HEK293 (cell line): ENCODE data around the gene TBC1D8.

ENCODE experiments used
- CTCF ChIA-PET: fragments of 350-600 bp; formaldehyde crosslinking; extraction: SDS; loops from one replicate; lab custom pipeline; 2021; ENCODE audit warnings: antibody characterized with exemption; lab: Yijun Ruan, JAX
- POLR2A ChIA-PET: fragments of 300-600 bp; formaldehyde crosslinking; extraction: SDS; loops from one replicate; lab custom pipeline; 2020; ENCODE audit warnings: antibody characterized with exemption, inconsistent platforms; lab: Yijun Ruan, JAX
- H3K27ac ChIP-seq: fragments of 200-500 bp; sonication (Bioruptor generic); 2 replicates; pipeline ENCODE4 v1.5.1; 2014; ENCODE audit warnings: low read depth, low read length, control low read depth, inconsistent platforms; ENCODE audit errors: extremely low read depth
- H3K36me3 ChIP-seq, 2 experiments: fragments of 200-500 bp in 1 of 2; sonication (Bioruptor generic) in 1 of 2; 1 replicate in 1 of 2; 2 replicates in 1 of 2; pipeline ENCODE4 v1.5.1; 2014 to 2017; ENCODE audit warnings: inconsistent platforms in 2 of 2, low read length in 2 of 2; ENCODE audit not compliant: control insufficient read depth in 2 of 2, insufficient read depth in 1 of 2
- H3K4me1 ChIP-seq: fragments of 200-500 bp; sonication (Bioruptor generic); 2 replicates; pipeline ENCODE4 v1.5.1; 2014; ENCODE audit warnings: mild to moderate bottlenecking, low read length, inconsistent platforms; ENCODE audit not compliant: control insufficient read depth, insufficient read depth
- H3K4me3 ChIP-seq: 2 replicates; pipeline ENCODE4 v1.5.1; 2011; ENCODE audit warnings: low read depth, mild to moderate bottlenecking, control low read depth, low read length, moderate library complexity
- H3K9me3 ChIP-seq: fragments of 200-500 bp; sonication (Bioruptor generic); 2 replicates; pipeline ENCODE4 v1.5.1; 2014; ENCODE audit warnings: low read depth, low read length, inconsistent platforms; ENCODE audit not compliant: control insufficient read depth, insufficient read depth
- BCL11A ChIP-seq: fragments of 450-650 bp; formaldehyde crosslinking; IDR thresholded peaks from 2 replicates; pipeline ENCODE4 v1.5.1; 2016; ENCODE audit warnings: low read depth, missing biosample characterization, missing genetic modification characterization
- BCL11B ChIP-seq: fragments of 450-650 bp; formaldehyde crosslinking; IDR thresholded peaks from 2 replicates; pipeline ENCODE4 v1.5.1; 2016; ENCODE audit warnings: low read depth, missing biosample characterization, missing genetic modification characterization
- MZF1 ChIP-seq: fragments of 450-650 bp; formaldehyde crosslinking; IDR thresholded peaks from 2 replicates; pipeline ENCODE4 v1.5.1; 2017; ENCODE audit warnings: missing biosample characterization, missing genetic modification characterization, borderline replicate concordance
- PRDM1 ChIP-seq: fragments of 450-650 bp; formaldehyde crosslinking; IDR thresholded peaks from 2 replicates; pipeline ENCODE4; 2016; ENCODE audit warnings: missing biosample characterization, missing genetic modification characterization
- RBAK ChIP-seq: fragments of 450-650 bp; formaldehyde crosslinking; IDR thresholded peaks from 2 replicates; pipeline ENCODE4 v1.5.1; 2016; ENCODE audit warnings: missing biosample characterization, missing genetic modification characterization
- REPIN1 ChIP-seq: fragments of 450-650 bp; formaldehyde crosslinking; IDR thresholded peaks from 2 replicates; pipeline ENCODE4 v1.5.1; 2017; ENCODE audit warnings: missing biosample characterization, missing genetic modification characterization, low read depth
- SCRT2 ChIP-seq: fragments of 450-650 bp; formaldehyde crosslinking; IDR thresholded peaks from 2 replicates; pipeline ENCODE4 v1.5.1; 2016; ENCODE audit warnings: missing biosample characterization, missing genetic modification characterization
- SP7 ChIP-seq: fragments of 450-650 bp; formaldehyde crosslinking; IDR thresholded peaks from 2 replicates; pipeline ENCODE4 v1.5.1; 2016; ENCODE audit warnings: missing biosample characterization, missing genetic modification characterization
- WT1 ChIP-seq: fragments of 450-650 bp; formaldehyde crosslinking; IDR thresholded peaks from 2 replicates; pipeline ENCODE4 v1.5.1; 2016; ENCODE audit warnings: missing biosample characterization, missing genetic modification characterization
- ZBTB17 ChIP-seq: fragments of 450-650 bp; formaldehyde crosslinking; IDR thresholded peaks from 2 replicates; pipeline ENCODE4 v1.5.1; 2016; ENCODE audit warnings: missing biosample characterization, missing genetic modification characterization
- ZBTB7A ChIP-seq: fragments of 450-650 bp; formaldehyde crosslinking; IDR thresholded peaks from 2 replicates; pipeline ENCODE4 v1.5.1; 2016; ENCODE audit warnings: low read depth, missing biosample characterization, missing genetic modification characterization
- ZNF112 ChIP-seq: fragments of 450-650 bp; formaldehyde crosslinking; IDR thresholded peaks from 2 replicates; pipeline ENCODE4 v1.5.0; 2017; ENCODE audit warnings: missing biosample characterization, missing genetic modification characterization
- ZNF132 ChIP-seq: fragments of 450-650 bp; formaldehyde crosslinking; IDR thresholded peaks from 2 replicates; pipeline ENCODE4 v1.5.1; 2017; ENCODE audit warnings: missing biosample characterization, missing genetic modification characterization, borderline replicate concordance
- ZNF146 ChIP-seq: fragments of 450-650 bp; formaldehyde crosslinking; IDR thresholded peaks from 2 replicates; pipeline ENCODE4 v1.5.1; 2016; ENCODE audit warnings: missing biosample characterization, missing genetic modification characterization
- ZNF19 ChIP-seq: fragments of 450-650 bp; formaldehyde crosslinking; IDR thresholded peaks from 2 replicates; pipeline ENCODE4; 2016; ENCODE audit warnings: missing biosample characterization, missing genetic modification characterization, low read depth
- ZNF423 ChIP-seq: fragments of 450-650 bp; formaldehyde crosslinking; IDR thresholded peaks from 2 replicates; pipeline ENCODE4 v1.5.1; 2016; ENCODE audit warnings: missing biosample characterization, missing genetic modification characterization
- ZNF433 ChIP-seq: fragments of 450-650 bp; formaldehyde crosslinking; IDR thresholded peaks from 2 replicates; pipeline ENCODE4 v1.5.1; 2016; ENCODE audit warnings: missing biosample characterization, missing genetic modification characterization, low read depth
- ZNF510 ChIP-seq: fragments of 450-650 bp; formaldehyde crosslinking; IDR thresholded peaks from 2 replicates; pipeline ENCODE4 v1.5.1; 2018; ENCODE audit warnings: mild to moderate bottlenecking, missing genetic modification characterization, missing biosample characterization; ENCODE audit not compliant: insufficient replicate concordance
- ZNF558 ChIP-seq: fragments of 450-650 bp; formaldehyde crosslinking; IDR thresholded peaks from 2 replicates; pipeline ENCODE4 v1.5.1; 2016; ENCODE audit warnings: missing biosample characterization, missing genetic modification characterization
- ZNF600 ChIP-seq: fragments of 450-650 bp; formaldehyde crosslinking; IDR thresholded peaks from 2 replicates; pipeline ENCODE4 v1.5.1; 2016; ENCODE audit warnings: missing biosample characterization, missing genetic modification characterization
- ZNF610 ChIP-seq: fragments of 450-650 bp; formaldehyde crosslinking; IDR thresholded peaks from 2 replicates; pipeline ENCODE4 v1.5.1; 2016; ENCODE audit warnings: missing biosample characterization, missing genetic modification characterization, borderline replicate concordance
- ZNF777 ChIP-seq: fragments of 450-650 bp; formaldehyde crosslinking; IDR thresholded peaks from 2 replicates; pipeline ENCODE4 v1.5.1; 2017; ENCODE audit warnings: missing biosample characterization, missing genetic modification characterization, borderline replicate concordance
- ZNF791 ChIP-seq: fragments of 450-650 bp; formaldehyde crosslinking; IDR thresholded peaks from 2 replicates; pipeline ENCODE4 v1.5.1; 2016; ENCODE audit warnings: missing biosample characterization, missing genetic modification characterization
- TF ChIP-seq, protein P1 (sequence below): fragments of 450-650 bp; formaldehyde crosslinking; IDR thresholded peaks from 2 replicates; pipeline ENCODE4 v1.5.1; 2016; ENCODE audit warnings: missing biosample characterization, missing genetic modification characterization
- TF ChIP-seq, protein P2 (sequence below): fragments of 450-650 bp; formaldehyde crosslinking; IDR thresholded peaks from 2 replicates; pipeline ENCODE4 v1.5.1; 2017; ENCODE audit warnings: missing biosample characterization, missing genetic modification characterization
- TF ChIP-seq, protein P3 (sequence below): fragments of 450-650 bp; formaldehyde crosslinking; IDR thresholded peaks from 2 replicates; pipeline ENCODE4 v1.5.1; 2016; ENCODE audit warnings: missing biosample characterization, missing genetic modification characterization
- TF ChIP-seq, protein P4 (sequence below): fragments of 450-650 bp; formaldehyde crosslinking; IDR thresholded peaks from 2 replicates; pipeline ENCODE4 v1.5.1; 2016; ENCODE audit warnings: missing biosample characterization, missing genetic modification characterization

TBC1D8 gene

DNA sequence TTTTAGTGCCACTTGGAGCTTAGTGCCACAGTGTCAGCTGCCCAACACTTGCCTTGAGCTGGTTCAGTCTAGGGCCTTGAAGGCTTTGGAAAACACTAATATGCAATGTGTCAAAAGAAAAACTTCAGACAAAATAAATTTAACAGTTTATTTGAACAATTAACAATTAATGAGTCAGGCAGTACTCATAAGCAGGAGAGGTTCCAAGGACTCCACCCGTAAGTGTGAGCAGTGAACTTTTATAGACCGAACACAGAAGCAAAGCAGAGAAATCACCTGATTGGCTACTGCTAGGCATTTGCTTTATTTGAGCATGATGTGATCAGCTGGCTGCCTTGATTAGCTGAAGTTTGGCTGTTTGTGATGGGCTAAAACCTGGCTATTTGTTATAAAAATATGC, 49.5 kb upstream of the TBC1D8 start:
- H3K27ac ChIP-seq = no peak overlapping the region
- no peaks in the 10 kb centered on the region for H3K36me3 ChIP-seq
- no peaks in the 10 kb centered on the region for H3K4me1 ChIP-seq
- POLR2A ChIA-PET = interaction anchor here (0.6 kb wide), 1 partner anchor 17 kb away, joined by 4 read pairs; no protein-coding TSS in a partner anchor
- CTCF ChIA-PET = interaction anchor here (0.6 kb wide), 1 partner anchor 11 kb away, joined by 3 read pairs; no protein-coding TSS in a partner anchor
- TF ChIP-seq, protein P1, sequence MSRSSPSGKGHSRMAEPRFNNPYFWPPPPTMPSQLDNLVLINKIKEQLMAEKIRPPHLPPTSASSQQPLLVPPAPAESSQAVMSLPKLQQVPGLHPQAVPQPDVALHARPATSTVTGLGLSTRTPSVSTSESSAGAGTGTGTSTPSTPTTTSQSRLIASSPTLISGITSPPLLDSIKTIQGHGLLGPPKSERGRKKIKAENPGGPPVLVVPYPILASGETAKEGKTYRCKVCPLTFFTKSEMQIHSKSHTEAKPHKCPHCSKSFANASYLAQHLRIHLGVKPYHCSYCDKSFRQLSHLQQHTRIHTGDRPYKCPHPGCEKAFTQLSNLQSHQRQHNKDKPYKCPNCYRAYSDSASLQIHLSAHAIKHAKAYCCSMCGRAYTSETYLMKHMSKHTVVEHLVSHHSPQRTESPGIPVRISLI (tag by site-specific recombination) = no peak
- TF ChIP-seq ZNF112 = no peak
- no peak for TF ChIP-seq PRDM1 (tag by site-specific recombination)
- no peak for TF ChIP-seq ZNF558
- no peak for TF ChIP-seq ZNF610 (tag by site-specific recombination)
- TF ChIP-seq ZNF791 (tag by site-specific recombination) = no peak
- TF ChIP-seq ZNF433 (tag by site-specific recombination) = no peak
- TF ChIP-seq, protein P2, sequence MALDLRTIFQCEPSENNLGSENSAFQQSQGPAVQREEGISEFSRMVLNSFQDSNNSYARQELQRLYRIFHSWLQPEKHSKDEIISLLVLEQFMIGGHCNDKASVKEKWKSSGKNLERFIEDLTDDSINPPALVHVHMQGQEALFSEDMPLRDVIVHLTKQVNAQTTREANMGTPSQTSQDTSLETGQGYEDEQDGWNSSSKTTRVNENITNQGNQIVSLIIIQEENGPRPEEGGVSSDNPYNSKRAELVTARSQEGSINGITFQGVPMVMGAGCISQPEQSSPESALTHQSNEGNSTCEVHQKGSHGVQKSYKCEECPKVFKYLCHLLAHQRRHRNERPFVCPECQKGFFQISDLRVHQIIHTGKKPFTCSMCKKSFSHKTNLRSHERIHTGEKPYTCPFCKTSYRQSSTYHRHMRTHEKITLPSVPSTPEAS = no peak
- no peak for TF ChIP-seq SP7 (tag by site-specific recombination)
- TF ChIP-seq ZNF132 (tag by site-specific recombination) = no peak
- TF ChIP-seq BCL11A (tag by site-specific recombination) = no peak
- TF ChIP-seq ZNF146 (tag by site-specific recombination) = no peak
- no peak for TF ChIP-seq ZNF600 (tag by site-specific recombination)
- no peak for TF ChIP-seq ZBTB17 (tag by site-specific recombination)
- no peak for TF ChIP-seq ZNF510 (tag by site-specific recombination)
- H3K9me3 ChIP-seq = no peaks in the 10 kb centered on the region
- no peak overlapping the region for H3K4me3 ChIP-seq

DNA sequence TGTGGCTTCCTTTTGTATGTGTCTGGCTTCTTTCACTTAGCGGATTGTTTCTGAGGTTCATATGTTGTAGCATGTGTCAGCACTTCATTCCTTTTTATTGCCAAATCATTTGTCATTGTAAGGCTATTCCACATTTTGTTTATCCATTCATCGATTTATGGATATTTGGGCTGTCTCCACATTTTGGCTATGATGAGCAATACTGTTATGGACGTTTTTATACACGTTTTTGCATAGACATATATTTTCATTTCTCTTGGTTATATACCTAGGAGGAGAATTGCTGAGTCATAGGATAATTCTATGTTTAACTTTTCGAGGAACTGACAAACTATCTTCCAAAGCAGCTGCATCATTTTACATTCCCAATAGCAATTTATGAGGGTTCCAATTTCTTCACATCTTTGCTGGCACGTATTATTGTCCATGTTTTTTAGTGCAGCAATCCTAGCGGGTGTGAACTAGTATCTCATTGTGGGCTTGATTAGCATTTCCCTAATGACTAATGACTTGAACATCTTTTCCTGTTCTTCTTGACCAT, 48.1 kb upstream of the TBC1D8 start:
- no peaks in the 10 kb centered on the region for H3K9me3 ChIP-seq
- ChIA-PET POLR2A (no interaction called here), CTCF (interaction anchor here (1.2 kb wide), 1 partner anchor 11 kb away, joined by 4 read pairs; no protein-coding TSS in a partner anchor)
- no peak overlapping the region for H3K4me3 ChIP-seq
- no peak overlapping the region for H3K27ac ChIP-seq
- H3K36me3 ChIP-seq = no peaks in the 10 kb centered on the region
- H3K4me1 ChIP-seq = no peaks in the 10 kb centered on the region
- TF ChIP-seq WT1 = no peak
- TF ChIP-seq BCL11B (tag by site-specific recombination) = no peak
- TF ChIP-seq ZBTB17 (tag by site-specific recombination) = no peak
- TF ChIP-seq SCRT2 (tag by site-specific recombination) = no peak
- TF ChIP-seq MZF1 (tag by site-specific recombination) = no peak
- TF ChIP-seq, protein P3, sequence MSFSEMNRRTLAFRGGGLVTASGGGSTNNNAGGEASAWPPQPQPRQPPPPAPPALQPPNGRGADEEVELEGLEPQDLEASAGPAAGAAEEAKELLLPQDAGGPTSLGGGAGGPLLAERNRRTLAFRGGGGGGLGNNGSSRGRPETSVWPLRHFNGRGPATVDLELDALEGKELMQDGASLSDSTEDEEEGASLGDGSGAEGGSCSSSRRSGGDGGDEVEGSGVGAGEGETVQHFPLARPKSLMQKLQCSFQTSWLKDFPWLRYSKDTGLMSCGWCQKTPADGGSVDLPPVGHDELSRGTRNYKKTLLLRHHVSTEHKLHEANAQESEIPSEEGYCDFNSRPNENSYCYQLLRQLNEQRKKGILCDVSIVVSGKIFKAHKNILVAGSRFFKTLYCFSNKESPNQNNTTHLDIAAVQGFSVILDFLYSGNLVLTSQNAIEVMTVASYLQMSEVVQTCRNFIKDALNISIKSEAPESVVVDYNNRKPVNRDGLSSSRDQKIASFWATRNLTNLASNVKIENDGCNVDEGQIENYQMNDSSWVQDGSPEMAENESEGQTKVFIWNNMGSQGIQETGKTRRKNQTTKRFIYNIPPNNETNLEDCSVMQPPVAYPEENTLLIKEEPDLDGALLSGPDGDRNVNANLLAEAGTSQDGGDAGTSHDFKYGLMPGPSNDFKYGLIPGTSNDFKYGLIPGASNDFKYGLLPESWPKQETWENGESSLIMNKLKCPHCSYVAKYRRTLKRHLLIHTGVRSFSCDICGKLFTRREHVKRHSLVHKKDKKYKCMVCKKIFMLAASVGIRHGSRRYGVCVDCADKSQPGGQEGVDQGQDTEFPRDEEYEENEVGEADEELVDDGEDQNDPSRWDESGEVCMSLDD (tag by site-specific recombination) = no peak
- TF ChIP-seq ZNF777 (tag by site-specific recombination) = no peak
- no peak for TF ChIP-seq RBAK (tag by site-specific recombination)
- TF ChIP-seq ZBTB7A (tag by site-specific recombination) = no peak
- TF ChIP-seq REPIN1 = no peak
- TF ChIP-seq ZNF423 (tag by site-specific recombination) = no peak
- TF ChIP-seq, protein P4, sequence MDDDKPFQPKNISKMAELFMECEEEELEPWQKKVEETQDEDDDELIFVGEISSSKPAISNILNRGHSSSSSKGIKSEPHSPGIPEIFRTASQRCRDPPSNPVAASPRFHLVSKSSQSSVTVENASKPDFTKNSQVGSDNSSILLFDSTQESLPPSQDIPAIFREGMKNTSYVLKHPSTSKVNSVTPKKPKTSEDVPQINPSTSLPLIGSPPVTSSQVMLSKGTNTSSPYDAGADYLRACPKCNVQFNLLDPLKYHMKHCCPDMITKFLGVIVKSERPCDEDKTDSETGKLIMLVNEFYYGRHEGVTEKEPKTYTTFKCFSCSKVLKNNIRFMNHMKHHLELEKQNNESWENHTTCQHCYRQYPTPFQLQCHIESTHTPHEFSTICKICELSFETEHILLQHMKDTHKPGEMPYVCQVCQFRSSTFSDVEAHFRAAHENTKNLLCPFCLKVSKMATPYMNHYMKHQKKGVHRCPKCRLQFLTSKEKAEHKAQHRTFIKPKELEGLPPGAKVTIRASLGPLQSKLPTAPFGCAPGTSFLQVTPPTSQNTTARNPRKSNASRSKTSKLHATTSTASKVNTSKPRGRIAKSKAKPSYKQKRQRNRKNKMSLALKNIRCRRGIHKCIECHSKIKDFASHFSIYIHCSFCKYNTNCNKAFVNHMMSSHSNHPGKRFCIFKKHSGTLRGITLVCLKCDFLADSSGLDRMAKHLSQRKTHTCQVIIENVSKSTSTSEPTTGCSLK = no peak
- TF ChIP-seq ZNF19 (tag by site-specific recombination) = no peak
